Activated T-cell treated with anti-CD3 and anti-CD28 coated beads, Interleukin-2, amount 50 U/mL, for 24 hours (primary cell): Measurements from ENCODE around the gene ITIH2.
A peak's percentile ranks its signal among the peaks of the same experiment; 100 is the strongest.

Source experiments
- DNase-seq: peaks from one replicate; pipeline ENCODE4 v3.0.0-alpha.2; 2020
- H3K27ac Mint-ChIP-seq: 2 replicates; pipeline ENCODE4 v1.8.0; 2020; ENCODE audit warnings: mild to moderate bottlenecking, mixed read lengths
- H3K27me3 Mint-ChIP-seq: 2 replicates; pipeline ENCODE4 v1.8.0; 2020; ENCODE audit warnings: mixed read lengths
- H3K36me3 Mint-ChIP-seq: 2 replicates; pipeline ENCODE4 v1.8.0; 2020; ENCODE audit warnings: low read depth, mixed read lengths
- H3K4me1 Mint-ChIP-seq: 2 replicates; pipeline ENCODE4 v1.8.0; 2020; ENCODE audit warnings: low read depth, mixed read lengths
- H3K4me3 Mint-ChIP-seq: 2 replicates; pipeline ENCODE4 v1.8.0; 2020; ENCODE audit warnings: mild to moderate bottlenecking, moderate library complexity, mixed read lengths
- H3K9me3 Mint-ChIP-seq: 2 replicates; pipeline ENCODE4 v1.8.0; 2020; ENCODE audit warnings: mixed read lengths

ITIH2 gene

DNA sequence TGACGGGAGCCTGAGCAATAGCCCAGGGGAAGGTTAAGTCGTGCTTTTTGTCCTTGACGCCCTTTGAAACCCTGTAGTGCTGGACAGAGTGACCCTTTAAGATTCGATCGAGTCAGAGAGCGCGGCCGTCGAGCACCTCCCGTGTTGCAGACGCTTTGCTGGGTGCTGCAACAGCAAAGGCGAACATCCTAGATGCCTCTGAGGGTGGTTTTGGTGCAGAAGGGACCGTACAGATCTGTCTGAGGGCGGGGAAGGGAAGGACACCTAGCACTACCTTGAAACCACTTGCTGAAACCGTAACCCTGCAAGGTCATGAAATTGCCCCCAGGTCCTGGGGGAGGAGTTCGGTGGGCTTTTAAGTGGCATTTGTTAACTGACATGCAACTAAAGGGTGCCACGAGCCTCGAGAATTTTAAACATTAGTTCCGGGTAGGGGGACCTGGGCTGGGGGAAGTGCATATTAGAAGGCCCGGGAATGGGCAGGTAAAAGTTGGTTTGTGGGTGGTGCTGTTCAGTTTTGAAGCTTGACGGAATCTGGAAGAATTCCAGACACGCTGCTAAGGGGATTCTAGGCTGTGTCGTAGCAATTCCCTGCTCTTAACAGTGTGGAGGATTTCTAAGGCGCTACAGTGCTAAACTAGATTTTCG lies 85.6 kb downstream of the ITIH2 start:
- Mint-ChIP-seq H3K4me3 (no peak overlapping the region), H3K4me1 (peaks cover 55% of the 10 kb centered on the region), H3K27ac (no peak overlapping the region), H3K27me3 (no peaks in the 10 kb centered on the region), H3K36me3 (peaks cover 60% of the 10 kb centered on the region), H3K9me3 (no peaks in the 10 kb centered on the region)
- DNase-seq, result no peak

DNA sequence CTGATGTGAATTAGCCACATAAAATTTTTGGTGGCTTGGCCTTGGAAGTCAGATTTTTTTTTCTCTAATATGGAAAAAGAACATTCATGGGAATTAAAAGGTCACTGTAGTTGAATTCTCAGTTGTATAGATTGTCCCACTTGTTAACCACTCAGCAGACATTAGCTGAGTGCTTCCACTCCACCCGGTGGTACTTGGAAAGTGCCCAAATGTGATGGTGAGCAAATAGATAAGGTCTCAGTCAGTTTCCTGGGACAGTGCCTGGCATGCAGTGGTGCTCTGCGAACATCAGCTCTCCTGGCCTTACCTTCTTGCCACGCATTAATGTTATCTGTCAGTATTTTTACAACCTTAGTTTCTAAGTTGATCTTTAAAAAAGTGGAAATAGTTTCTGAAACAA lies 86.3 kb downstream of the ITIH2 start:
- no peaks in the 10 kb centered on the region for H3K9me3 Mint-ChIP-seq
- H3K36me3 Mint-ChIP-seq, result peaks cover 62% of the 10 kb centered on the region
- no peaks in the 10 kb centered on the region for H3K27me3 Mint-ChIP-seq
- no peak overlapping the region for H3K4me3 Mint-ChIP-seq
- peaks cover 57% of the 10 kb centered on the region for H3K4me1 Mint-ChIP-seq
- DNase-seq, result no peak
- peak overlapping the region; percentile 30 for H3K27ac Mint-ChIP-seq

DNA sequence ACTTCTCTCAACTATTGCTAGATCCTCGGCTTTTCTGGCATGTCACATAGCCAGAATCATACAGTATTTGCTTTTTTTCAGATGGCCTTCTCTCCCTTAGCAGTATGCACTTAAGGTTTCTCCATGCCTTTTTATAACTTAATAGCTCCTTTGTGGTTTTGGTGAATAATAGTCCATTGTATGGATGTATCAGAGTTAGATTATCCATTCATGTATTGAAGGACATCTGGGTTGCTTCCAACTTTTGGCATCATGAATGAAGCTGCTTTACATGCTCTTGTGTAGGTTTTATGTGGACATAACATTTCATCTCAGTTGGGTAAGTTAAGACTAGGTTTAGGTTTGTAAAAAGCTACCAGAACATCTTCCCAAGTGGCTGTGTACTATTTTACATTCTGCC lies 89.4 kb downstream of the ITIH2 start:
- Mint-ChIP-seq H3K4me3 (no peak overlapping the region), H3K36me3 (peaks cover 80% of the 10 kb centered on the region), H3K9me3 (no peaks in the 10 kb centered on the region), H3K27ac (peak overlapping the region; percentile 3), H3K4me1 (peaks cover 68% of the 10 kb centered on the region), H3K27me3 (no peaks in the 10 kb centered on the region)
- no peak for DNase-seq

DNA sequence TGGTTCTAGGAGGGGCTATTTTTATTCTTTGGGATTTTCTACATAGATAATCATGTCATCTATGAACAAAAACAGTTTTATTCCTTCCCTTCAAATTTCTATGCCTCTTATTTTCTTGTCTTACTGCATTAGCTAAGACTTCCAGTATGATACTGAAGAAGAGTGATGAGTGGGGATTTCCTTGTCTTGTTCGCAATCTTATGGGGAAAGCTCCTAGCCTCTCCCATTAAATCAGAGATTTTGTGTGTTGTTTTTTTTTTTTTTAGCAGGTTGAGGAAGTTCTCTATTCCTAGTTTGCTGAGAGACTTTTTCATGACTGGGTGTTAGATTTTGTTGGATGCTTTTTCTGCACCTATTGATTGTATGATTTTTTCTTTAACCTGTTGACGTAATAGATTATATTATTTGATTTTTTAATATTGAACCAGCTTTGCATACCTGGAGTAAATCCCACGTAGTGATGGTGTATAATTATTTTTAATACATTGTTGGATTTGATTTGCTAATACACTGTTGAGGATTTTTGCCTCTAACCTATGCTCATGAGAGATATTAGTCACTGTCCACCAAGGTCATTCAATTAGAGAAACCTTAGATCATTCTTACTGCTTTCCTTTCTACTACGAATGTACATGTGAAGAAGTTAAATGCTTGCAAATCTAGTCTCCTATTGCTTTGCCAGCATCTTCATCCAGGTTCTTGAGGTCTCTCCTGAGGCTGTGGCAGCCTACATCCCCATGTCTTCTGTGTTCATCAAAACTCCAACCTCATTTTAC lies 91.3 kb downstream of the ITIH2 start:
- Mint-ChIP-seq H3K36me3 (peaks cover 90% of the 10 kb centered on the region), H3K4me3 (no peak overlapping the region), H3K27me3 (no peaks in the 10 kb centered on the region), H3K4me1 (peaks cover 69% of the 10 kb centered on the region), H3K27ac (no peak overlapping the region), H3K9me3 (no peaks in the 10 kb centered on the region)
- no peak for DNase-seq

DNA sequence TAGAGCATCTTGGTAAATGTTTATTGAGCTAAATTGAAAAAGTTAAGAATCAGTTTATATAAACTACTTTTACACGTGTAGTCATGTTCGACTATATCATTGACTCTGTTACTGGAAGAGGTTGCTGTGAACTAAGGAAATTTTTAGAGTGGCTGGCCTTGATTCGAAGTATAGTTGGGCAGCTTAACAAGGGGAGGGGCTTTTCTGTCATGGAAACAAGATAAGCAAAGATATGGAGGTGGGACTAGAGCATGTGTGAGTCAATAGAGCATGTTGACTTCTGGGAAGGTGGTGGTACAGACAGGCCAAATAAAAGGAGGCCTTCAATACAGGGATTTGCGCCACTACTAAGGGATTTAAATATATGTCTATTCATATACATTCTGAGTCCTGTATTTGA lies 92.5 kb downstream of the ITIH2 start:
- H3K36me3 Mint-ChIP-seq, result peaks cover 92% of the 10 kb centered on the region
- H3K9me3 Mint-ChIP-seq, result no peaks in the 10 kb centered on the region
- no peak for DNase-seq
- H3K4me3 Mint-ChIP-seq, result no peak overlapping the region
- no peaks in the 10 kb centered on the region for H3K27me3 Mint-ChIP-seq
- H3K4me1 Mint-ChIP-seq, result peaks cover 61% of the 10 kb centered on the region
- peak overlapping the region; percentile 38 for H3K27ac Mint-ChIP-seq

DNA sequence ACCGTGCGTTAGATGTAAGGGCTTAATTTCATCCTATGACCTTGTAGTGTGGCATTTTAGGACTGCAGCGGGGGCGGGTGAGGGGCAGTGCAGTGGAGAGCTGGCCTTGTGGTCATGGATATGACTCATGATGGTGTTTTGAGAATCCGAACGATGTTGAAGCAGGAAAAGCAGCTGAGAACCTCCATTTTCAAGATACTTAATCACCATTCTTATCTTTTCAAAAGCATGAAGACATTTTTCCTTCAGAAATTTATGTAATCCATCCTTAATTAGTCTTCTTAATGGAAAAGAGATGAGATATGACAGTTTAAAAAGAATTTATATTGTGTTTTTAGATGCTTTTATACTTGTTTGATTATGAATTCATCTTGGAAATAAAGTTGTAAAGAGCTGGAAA lies 94.5 kb downstream of the ITIH2 start:
- Mint-ChIP-seq H3K4me1 (peaks cover 42% of the 10 kb centered on the region), H3K27me3 (no peaks in the 10 kb centered on the region), H3K36me3 (peaks cover 91% of the 10 kb centered on the region), H3K4me3 (no peak overlapping the region), H3K9me3 (no peaks in the 10 kb centered on the region), H3K27ac (peak overlapping the region; percentile 80)
- DNase-seq, result no peak
